MM.1S (cell line): ENCODE measurements around the gene NEIL1.
"Not testable (repeated sequence)": the region's sequence is repeated elsewhere in the genome, so short reads cannot be mapped to it uniquely, and the experiment has no call there.

Experiments used
- CTCF ChIP-seq: fragments of 300-600 bp; sonication (generic); IDR thresholded peaks from 2 replicates; pipeline ENCODE4 v1.5.1; 2016; ENCODE audit warnings: antibody characterized with exemption, low read length, mixed read lengths
- EZH2 ChIP-seq: fragments of 300-600 bp; sonication (generic); optimal IDR thresholded peaks from 2 replicates; pipeline ENCODE3; 2017; ENCODE audit warnings: low read depth, mild to moderate bottlenecking, antibody characterized with exemption, low read length, mixed read lengths
- EZH2phosphoT487 ChIP-seq: fragments of 300-600 bp; sonication (generic); IDR thresholded peaks from 2 replicates; pipeline ENCODE4 v1.6.1; 2018; ENCODE audit warnings: antibody characterized with exemption, low read length

- TF ChIP-seq CTCF, EZH2phosphoT487, EZH2: not testable (repeated sequence)
These were observed 14.7 kb upstream of the NEIL1 start for GRCh38 chr15:75332093-75332492.
